HG02588 (cell line): ENCODE data around the gene MGAT4B.

ENCODE experiments used
- ATAC-seq: cut with Tn5 transposase; IDR thresholded peaks from one replicate; pipeline ENCODE4 v1.9.1; 2021; ENCODE audit warnings: mild to moderate bottlenecking, moderate library complexity; ENCODE audit not compliant: unreplicated experiment

MGAT4B gene

GRCh38 chr5:179827680-179828079 lies 21.0 kb upstream of the MGAT4B start:
- no peak for ATAC-seq

- no peak for ATAC-seq
These were observed 19.1 kb upstream of the MGAT4B start for GRCh38 chr5:179825655-179826182.

- ATAC-seq = no peak
These were observed 18.1 kb upstream of the MGAT4B start for GRCh38 chr5:179824745-179825112.

GRCh38 chr5:179823937-179824744 lies 17.5 kb upstream of the MGAT4B start:
- ATAC-seq = no peak

GRCh38 chr5:179822444-179822990 lies 15.9 kb upstream of the MGAT4B start:
- no peak for ATAC-seq

GRCh38 chr5:179822059-179822432 lies 15.4 kb upstream of the MGAT4B start:
- ATAC-seq = no peak

GRCh38 chr5:179821298-179822058 lies 14.8 kb upstream of the MGAT4B start:
- peak; percentile 39 for ATAC-seq

- peak; percentile 35 for ATAC-seq
These were observed 14.0 kb upstream of the MGAT4B start, which contains the start of gene SQSTM1 for GRCh38 chr5:179820483-179821297. TSS of gene SQSTM1 (plus strand) at chr5:179820905. CDS start at chr5:179820937, 32 bp downstream.

- ATAC-seq = no peak
These were observed 13.4 kb upstream of the MGAT4B start for GRCh38 chr5:179820127-179820482.

GRCh38 chr5:179819296-179820126 lies 12.8 kb upstream of the MGAT4B start:
- ATAC-seq = no peak

- ATAC-seq = peak; percentile 61
These were observed 12.2 kb upstream of the MGAT4B start for GRCh38 chr5:179818746-179819295.

- no peak for ATAC-seq
These were observed 11.5 kb upstream of the MGAT4B start for GRCh38 chr5:179817890-179818745.

- ATAC-seq = no peak
These were observed 10.8 kb upstream of the MGAT4B start for GRCh38 chr5:179817470-179817840.

- no peak for ATAC-seq
These were observed 10.3 kb upstream of the MGAT4B start for GRCh38 chr5:179816796-179817469.

GRCh38 chr5:179816401-179816795 lies 9.7 kb upstream of the MGAT4B start:
- no peak for ATAC-seq

- no peak for ATAC-seq
These were observed 9.0 kb upstream of the MGAT4B start for GRCh38 chr5:179815491-179816249.

- no peak for ATAC-seq
These were observed 7.4 kb upstream of the MGAT4B start for GRCh38 chr5:179814090-179814489.
